OCI-LY3 (cell line): ENCODE results near the gene ME1.

Source experiments
- CTCF ChIP-seq: fragments of 200-600, 300-600 bp; sonication (generic); IDR thresholded peaks from 2 replicates; pipeline ENCODE4 v1.5.1; 2014; ENCODE audit warnings: antibody characterized with exemption, low read length, low read depth
- EZH2phosphoT487 ChIP-seq: fragments of 200-600 bp; shearing (Covaris generic); IDR thresholded peaks from 2 replicates; pipeline ENCODE4 v1.6.1; 2018; ENCODE audit warnings: antibody characterized with exemption, mixed run types, low read depth

- no peak for TF ChIP-seq CTCF
- no peak for TF ChIP-seq EZH2phosphoT487
These were observed 159.7 kb downstream of the ME1 start for GRCh38 chr6:83270971-83271719.
